Ovary (tissue), 10 donors: Measurements from ENCODE around the gene TMEM221. TPM values are rescaled to one million over a fixed set of nuclear protein-coding genes. Genes with fewer than 3 reads are reported as not detected.

ENCODE experiments used
- DNase-seq, 5 donors: peaks; one replicate each; pipeline ENCODE4 v3.0.0-alpha.2; 2019 to 2020
- H3K27ac ChIP-seq, 2 donors: fragments of 200-600 bp; one replicate each; pipeline versions ENCODE4 v1.5.1 to v1.8.0; 2019 to 2022
- H3K27me3 ChIP-seq: fragments of 200-600 bp; one replicate; pipeline ENCODE4 v1.8.0; 2022
- H3K36me3 ChIP-seq: fragments of 200-600 bp; sonication (generic); one replicate; pipeline ENCODE4 v1.5.1; 2019
- H3K4me1 ChIP-seq: one replicate; pipeline ENCODE4 v1.8.1; 2013; ENCODE audit warnings: mild to moderate bottlenecking, moderate library complexity; ENCODE audit not compliant: insufficient read depth
- H3K4me3 ChIP-seq: fragments of 200-600 bp; sonication (generic); one replicate; pipeline ENCODE4 v1.5.1; 2017
- H3K9me3 ChIP-seq, 2 donors: fragments of 200-600 bp in 1 of 2; sonication (generic) in 1 of 2; one replicate each; pipeline versions ENCODE4 v1.5.1 to v1.8.1; 2013 to 2019; ENCODE audit warnings: mild to moderate bottlenecking in 1 of 2, moderate library complexity in 1 of 2
- CTCF ChIP-seq, 3 donors: fragments of 450-650 bp in 2 of 3; fragments of 200-600 bp in 1 of 3; IDR thresholded peaks; one replicate each; pipeline versions ENCODE4 v1.5.1 to v1.8.0; 2016 to 2022; ENCODE audit warnings: antibody characterized with exemption in 3 of 3, mild to moderate bottlenecking in 1 of 3
- EP300 ChIP-seq: sonication (generic); formaldehyde crosslinking; IDR thresholded peaks from one replicate; pipeline ENCODE4 v1.6.1; 2017; ENCODE audit warnings: antibody characterized with exemption
- POLR2A ChIP-seq: fragments of 450-650 bp; IDR thresholded peaks from one replicate; pipeline ENCODE4 v1.6.1; 2017; ENCODE audit warnings: antibody characterized with exemption, mild to moderate bottlenecking, moderate library complexity
- WGBS, 3 donors: extraction: QIAGEN DNeasy Blood & Tissue Kit in 1 of 3; methylation state at CpG; one replicate each; pipeline versions ENCODE4 v1.1.5 to v1.1.7; 2013 to 2017; 5-methylcytosine and 5-hydroxymethylcytosine counted together
- intact Hi-C, 4 donors: fragments of 100-400 bp; cut with DNase I; formaldehyde crosslinking; loops; one replicate each; pipeline versions ENCODE4 v1.11.0 to v1.15.1; 2022 to 2023
- long read RNA-seq, 3 donors: library from polyadenylated mRNA in 2 of 3; unstranded in 2 of 3; transcript quantifications; one replicate each; pipeline ENCODE4 v2.0.0 and lab custom pipeline, GENCODE V29; 2021 to 2026
- polyA plus RNA-seq, 2 donors: library from polyadenylated mRNA; stranded (reverse); fragments of 200-250 nt in 1 of 2; fragments of 350-450 nt in 1 of 2; fragmentation: Illumina TruSeq in 1 of 2; extraction: RNeasy Lipid Tissue Mini Kit (QIAGEN cat#74804) in 1 of 2; gene quantifications; one replicate each; pipeline ENCODE4 v1.2.3, GENCODE V29; 2013 to 2014
- total RNA-seq, 7 donors: library from RNA; depleted of rRNA in 2 of 7; stranded (reverse); fragments of >200 nt in 2 of 7; fragmentation: NEBNext Ultra II Directional in 3 of 7; extraction: Animal tissue kit (Norgen Biotek cat#: 25700) in 3 of 7; gene quantifications; one replicate each; pipeline versions ENCODE4 v1.1.0 to v1.2.4, GENCODE V29; 2016 to 2023
- donor health status: DM: no; HTN: no; CAD: no; lungs with moderate emphysema.
- donor health status: DM: no; HTN: no; CAD: no.
- donor health status: Bipolar disorder and iron deficiency.
- donor health status: DM: yes; HTN: yes; CAD: no.
- donor health status: DM: no; HTN: no; CAD: no.
- donor health status: DM: yes; HTN: yes; CAD: no.

The TMEM221 gene
- total RNA-seq (10 to 100 TPM in 2 of 7 donors, 1 to 10 TPM in 5; 1.4 to 14.1 (median 7.5) TPM), polyA plus RNA-seq (1 to 10 TPM; 2.5 to 3.2 TPM)
- long read RNA-seq, donor 1, transcript TMEM221-201 (3 exons, 1,930 nt): major isoform, 19 of 26 reads
- long read RNA-seq, donor 1, partial matches to known transcripts: 0 of 26 reads
- long read RNA-seq, donor 1, other reads (novel, unspliced or antisense): 7 of 26 reads
- long read RNA-seq, donor 2, partial matches to known transcripts: 0 of 1 reads
- long read RNA-seq, donor 2, other reads (novel, unspliced or antisense): 0 of 1 reads
- long read RNA-seq, donor 3, transcript TMEM221-201 (3 exons, 1,930 nt): major isoform, 7 of 9 reads
- long read RNA-seq, donor 3, partial matches to known transcripts: 0 of 9 reads
- long read RNA-seq, donor 3, other reads (novel, unspliced or antisense): 2 of 9 reads

GRCh38 chr19:17448131-17448967 lies at the start of gene TMEM221:
TMEM221 (minus strand) TSS chr19:17448668; CDS start chr19:17448462, 206 bp downstream.
- peak within 1 kb of the TSS in 1 of 2 donors; percentile 28 for H3K27ac ChIP-seq
- peaks cover 2% of the 10 kb centered on the region for H3K4me1 ChIP-seq
- 0 to 1% (median 1%) methylated on average over 53 to 81 of the region's 81 CpGs for WGBS, 3 donors
- DNase-seq: peak; percentile 71 to 82 (median 78)
- H3K27me3 ChIP-seq: no peaks in the 10 kb centered on the region
- intact Hi-C loops: no loop called here
- H3K9me3 ChIP-seq: no peaks in the 10 kb centered on the region
- H3K36me3 ChIP-seq: no peaks in the 10 kb centered on the region
- H3K4me3 ChIP-seq: peak within 1 kb of the TSS; percentile 52
- TF ChIP-seq CTCF (IDR thresholded peaks at IDR 0.05) (peak; percentile 49 to 58 (median 53)), EP300 (no peak)

GRCh38 chr19:17497149-17497798 lies 48.8 kb upstream of the TMEM221 start:
- 79 to 83% (median 80%) methylated on average over 41 of the region's 41 CpGs for WGBS, 3 donors
- no peak overlapping the region for H3K27ac ChIP-seq
- DNase-seq: no peak
- H3K36me3 ChIP-seq: no peaks in the 10 kb centered on the region
- no peaks in the 10 kb centered on the region for H3K27me3 ChIP-seq
- intact Hi-C loops: no loop called here
- no peaks in the 10 kb centered on the region for H3K9me3 ChIP-seq
- H3K4me1 ChIP-seq: no peaks in the 10 kb centered on the region
- H3K4me3 ChIP-seq: no peak overlapping the region
- TF ChIP-seq POLR2A (no peak), EP300 (no peak), CTCF (IDR thresholded peaks at IDR 0.05) (no peak)

GRCh38 chr19:17496337-17496997 lies 48.0 kb upstream of the TMEM221 start:
- TF ChIP-seq EP300: no peak
- no peak for TF ChIP-seq POLR2A
- peak; percentile 29 to 62 (median 47) for TF ChIP-seq CTCF (IDR thresholded peaks at IDR 0.05)
- Histone ChIP-seq H3K27ac (no peak overlapping the region), H3K4me3 (no peak overlapping the region), H3K4me1 (no peaks in the 10 kb centered on the region), H3K27me3 (no peaks in the 10 kb centered on the region), H3K9me3 (no peaks in the 10 kb centered on the region), H3K36me3 (no peaks in the 10 kb centered on the region)
- WGBS, 3 donors: 55 to 64% (median 61%) methylated on average over 14 of the region's 14 CpGs
- intact Hi-C loops: no loop called here
- DNase-seq: peak in 4 of 5 donors; percentile 55 to 75 (median 60)
